ENCODE measurements around the gene MRPL50.

- TF ChIP-seq, protein P1, sequence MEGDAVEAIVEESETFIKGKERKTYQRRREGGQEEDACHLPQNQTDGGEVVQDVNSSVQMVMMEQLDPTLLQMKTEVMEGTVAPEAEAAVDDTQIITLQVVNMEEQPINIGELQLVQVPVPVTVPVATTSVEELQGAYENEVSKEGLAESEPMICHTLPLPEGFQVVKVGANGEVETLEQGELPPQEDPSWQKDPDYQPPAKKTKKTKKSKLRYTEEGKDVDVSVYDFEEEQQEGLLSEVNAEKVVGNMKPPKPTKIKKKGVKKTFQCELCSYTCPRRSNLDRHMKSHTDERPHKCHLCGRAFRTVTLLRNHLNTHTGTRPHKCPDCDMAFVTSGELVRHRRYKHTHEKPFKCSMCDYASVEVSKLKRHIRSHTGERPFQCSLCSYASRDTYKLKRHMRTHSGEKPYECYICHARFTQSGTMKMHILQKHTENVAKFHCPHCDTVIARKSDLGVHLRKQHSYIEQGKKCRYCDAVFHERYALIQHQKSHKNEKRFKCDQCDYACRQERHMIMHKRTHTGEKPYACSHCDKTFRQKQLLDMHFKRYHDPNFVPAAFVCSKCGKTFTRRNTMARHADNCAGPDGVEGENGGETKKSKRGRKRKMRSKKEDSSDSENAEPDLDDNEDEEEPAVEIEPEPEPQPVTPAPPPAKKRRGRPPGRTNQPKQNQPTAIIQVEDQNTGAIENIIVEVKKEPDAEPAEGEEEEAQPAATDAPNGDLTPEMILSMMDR (IDR thresholded peaks at IDR 0.05) = no peak
- no peak for TF ChIP-seq POLR2A (IDR thresholded peaks at IDR 0.05)
- TF ChIP-seq POLR2AphosphoS5 (IDR thresholded peaks at IDR 0.05) = no peak
Observed at GRCh38 chr9:101429736-101430135, 31.3 kb upstream of the MRPL50 start.
